ENCODE measurements around the gene FOXO4. TPM values are rescaled to one million over a fixed set of nuclear protein-coding genes. Genes with fewer than 3 reads are reported as not detected.

FOXO4 gene
- polyA plus RNA-seq, 4 donors = 18.9 to 25.2 (median 22.4) TPM

DNA sequence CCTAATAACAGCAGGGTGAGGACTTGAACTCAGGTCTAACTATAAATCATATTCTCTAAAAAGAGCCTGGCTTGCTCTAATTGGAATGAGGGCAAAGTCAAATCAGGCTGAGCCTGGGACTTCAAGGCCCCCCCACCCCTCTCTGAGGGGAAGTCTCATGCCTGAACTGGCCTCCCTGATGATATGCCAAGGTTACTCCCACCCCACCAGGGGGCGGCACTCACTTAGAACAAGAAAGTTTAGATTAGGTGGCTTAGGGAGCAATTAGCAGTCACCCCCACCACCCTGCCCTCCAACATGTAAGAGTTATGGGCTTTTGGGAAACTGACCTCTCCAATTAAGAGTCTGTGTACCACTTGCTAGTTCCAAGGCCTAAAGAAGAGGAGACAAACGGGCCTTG lies 2.7 kb downstream of the FOXO4 start:
- DNase-seq (ENCODE audit: low read depth in 4 of 4, low spot score in 3 of 4) = no peak

DNA sequence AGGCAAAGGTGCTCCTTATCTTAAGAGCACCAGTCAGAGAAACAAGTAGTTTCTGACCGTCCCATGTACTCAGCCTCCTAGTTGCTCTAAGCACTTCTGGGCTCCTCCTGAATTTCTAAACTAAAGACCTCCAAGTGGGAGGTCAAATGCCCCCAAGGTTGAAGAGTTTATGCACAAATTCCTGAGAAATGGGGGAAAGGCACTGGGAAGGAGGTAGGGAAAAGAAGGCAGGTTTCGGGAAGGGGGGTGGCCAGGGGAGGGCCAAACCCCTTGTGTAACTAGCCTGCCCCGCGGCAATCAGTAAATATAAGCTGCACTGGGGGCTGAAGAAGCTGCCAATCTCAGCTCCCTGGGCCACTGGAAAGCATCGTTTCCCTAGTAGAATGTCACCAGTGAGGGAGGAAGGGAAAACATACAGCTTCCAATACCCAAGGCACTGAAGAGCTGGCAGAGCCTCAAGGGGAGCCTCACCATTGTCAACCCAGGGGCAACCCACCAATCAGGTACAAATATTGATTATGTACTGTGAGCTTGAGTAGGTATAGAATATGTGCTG lies 3.4 kb downstream of the FOXO4 start:
- DNase-seq (ENCODE audit: low read depth in 4 of 4, low spot score in 3 of 4) = no peak

DNA sequence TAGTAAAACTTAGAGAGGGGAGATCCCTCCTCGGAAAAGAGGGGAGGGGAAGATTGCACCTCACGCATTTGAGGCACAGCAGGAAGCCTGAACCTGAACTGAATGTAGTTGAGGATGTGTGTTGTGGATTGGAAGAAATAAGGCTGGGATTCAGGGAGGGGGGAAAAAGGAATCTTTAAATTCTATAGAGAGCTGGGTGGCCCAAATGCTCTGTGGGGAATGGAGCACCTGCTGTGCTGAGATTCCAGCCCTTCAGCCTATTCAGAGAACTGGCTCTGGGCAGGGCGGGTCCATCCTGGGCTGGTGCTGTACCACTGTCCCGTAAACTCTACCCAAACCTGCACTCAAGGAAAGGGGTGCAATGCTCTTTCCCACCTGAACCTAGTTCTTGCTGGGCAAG lies 4.1 kb downstream of the FOXO4 start:
- DNase-seq (ENCODE audit: low read depth in 4 of 4, low spot score in 3 of 4) = no peak

DNA sequence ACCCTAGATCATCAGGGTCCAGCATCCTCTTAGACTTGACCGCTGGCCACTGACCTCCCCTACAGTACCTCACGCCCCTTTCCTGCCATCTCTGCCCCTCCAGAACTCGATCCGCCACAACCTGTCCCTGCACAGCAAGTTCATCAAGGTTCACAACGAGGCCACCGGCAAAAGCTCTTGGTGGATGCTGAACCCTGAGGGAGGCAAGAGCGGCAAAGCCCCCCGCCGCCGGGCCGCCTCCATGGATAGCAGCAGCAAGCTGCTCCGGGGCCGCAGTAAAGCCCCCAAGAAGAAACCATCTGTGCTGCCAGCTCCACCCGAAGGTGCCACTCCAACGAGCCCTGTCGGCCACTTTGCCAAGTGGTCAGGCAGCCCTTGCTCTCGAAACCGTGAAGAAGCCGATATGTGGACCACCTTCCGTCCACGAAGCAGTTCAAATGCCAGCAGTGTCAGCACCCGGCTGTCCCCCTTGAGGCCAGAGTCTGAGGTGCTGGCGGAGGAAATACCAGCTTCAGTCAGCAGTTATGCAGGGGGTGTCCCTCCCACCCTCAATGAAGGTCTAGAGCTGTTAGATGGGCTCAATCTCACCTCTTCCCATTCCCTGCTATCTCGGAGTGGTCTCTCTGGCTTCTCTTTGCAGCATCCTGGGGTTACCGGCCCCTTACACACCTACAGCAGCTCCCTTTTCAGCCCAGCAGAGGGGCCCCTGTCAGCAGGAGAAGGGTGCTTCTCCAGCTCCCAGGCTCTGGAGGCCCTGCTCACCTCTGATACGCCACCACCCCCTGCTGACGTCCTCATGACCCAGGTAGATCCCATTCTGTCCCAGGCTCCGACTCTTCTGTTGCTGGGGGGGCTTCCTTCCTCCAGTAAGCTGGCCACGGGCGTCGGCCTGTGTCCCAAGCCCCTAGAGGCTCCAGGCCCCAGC lies 5.2 kb downstream of the FOXO4 start:
- no peak for DNase-seq (ENCODE audit: low read depth in 4 of 4, low spot score in 3 of 4)

DNA sequence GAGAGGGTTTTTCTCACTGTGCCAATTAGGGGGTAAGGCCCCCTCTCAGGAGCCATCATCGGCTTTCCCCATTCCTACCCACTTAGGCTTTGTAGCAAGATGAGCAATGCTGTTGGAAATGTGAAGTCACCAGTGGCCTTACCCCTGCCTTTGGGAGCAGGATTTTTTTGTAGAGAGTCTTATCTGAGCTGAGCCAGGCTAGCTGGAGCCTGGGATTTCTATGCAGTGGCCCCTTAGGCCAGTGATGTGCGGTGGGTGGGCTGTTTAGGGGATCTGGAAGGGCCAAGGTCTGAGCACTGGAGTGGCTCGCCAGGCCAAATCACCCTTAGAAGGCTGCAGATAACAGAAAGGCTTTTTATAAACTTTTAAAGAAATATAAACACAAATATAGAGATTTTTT lies 6.6 kb downstream of the FOXO4 start:
- DNase-seq (ENCODE audit: low read depth in 4 of 4, low spot score in 3 of 4) = no peak

DNA sequence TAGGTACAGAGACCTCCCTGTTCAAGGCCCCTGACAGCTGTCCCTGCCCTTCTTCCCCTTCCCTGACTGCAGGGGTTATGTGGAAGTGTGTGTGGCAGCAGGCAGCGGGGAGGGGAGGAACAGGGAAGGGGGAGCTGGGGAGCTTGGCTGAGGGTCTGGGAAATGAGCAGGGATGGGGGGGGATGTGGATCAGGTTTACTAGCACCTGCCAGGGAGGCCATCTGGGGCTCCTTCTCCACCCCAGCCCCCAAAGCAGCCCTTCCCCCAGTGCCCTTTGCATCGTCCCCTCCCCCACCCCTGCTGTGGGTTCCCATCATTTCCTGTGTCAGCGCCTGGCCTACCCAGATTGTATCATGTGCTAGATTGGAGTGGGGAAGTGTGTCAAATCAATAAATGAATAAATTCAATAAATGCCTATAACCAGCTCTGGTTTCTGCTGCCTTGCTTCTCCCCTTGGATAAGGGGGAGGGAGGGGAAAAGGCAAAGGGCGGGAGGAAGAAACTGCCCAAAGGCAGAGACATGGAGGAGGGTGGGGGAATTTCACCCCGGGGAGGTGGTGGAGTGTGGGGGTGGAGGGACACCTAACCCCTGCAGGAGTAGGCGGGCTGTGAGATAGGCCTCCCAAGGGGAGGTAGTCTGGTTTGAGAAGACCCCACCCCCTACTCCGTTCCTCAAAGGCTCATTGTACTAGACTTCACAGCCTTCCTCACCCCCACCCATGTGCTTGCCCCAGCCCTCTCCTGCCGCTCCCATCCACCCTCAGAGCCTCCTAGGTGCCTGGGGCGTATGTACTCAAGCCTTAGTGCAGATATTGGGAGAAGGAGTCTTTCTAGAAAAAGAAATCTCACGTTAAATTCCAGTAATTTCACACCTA lies 7.7 kb downstream of the FOXO4 start:
- DNase-seq (ENCODE audit: low read depth in 4 of 4, low spot score in 3 of 4) = no peak

GRCh38 chrX:71105628-71106027 lies 10.0 kb downstream of the FOXO4 start:
- no peak for DNase-seq (ENCODE audit: low read depth in 4 of 4, low spot score in 3 of 4)

DNA sequence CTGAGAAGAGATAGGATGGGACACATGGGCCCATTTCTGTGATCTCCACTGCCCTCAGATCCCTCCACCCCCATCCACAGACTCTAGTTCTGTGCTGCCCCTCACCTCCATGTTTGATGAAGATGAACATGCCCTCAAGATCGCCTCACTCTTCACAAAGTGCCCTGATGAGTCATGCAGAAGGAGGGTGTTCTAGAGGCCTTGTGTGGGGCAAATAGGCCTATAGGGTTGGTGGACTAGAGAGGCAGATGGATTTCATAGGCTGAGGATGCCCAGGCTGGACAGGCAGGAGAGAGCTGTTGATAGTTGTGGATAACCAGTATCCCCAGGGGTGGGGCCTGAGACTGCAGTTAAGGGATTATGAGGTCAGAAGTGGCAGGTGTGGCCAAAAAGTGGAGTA lies 10.8 kb downstream of the FOXO4 start, which contains the start of gene CXorf65:
Gene CXorf65, minus strand, starts transcription at position 314 of the 400 bp plus-strand sequence. Its CDS starts 184 bp downstream, at position 130.
- no peak for DNase-seq (ENCODE audit: low read depth in 4 of 4, low spot score in 3 of 4)

DNA sequence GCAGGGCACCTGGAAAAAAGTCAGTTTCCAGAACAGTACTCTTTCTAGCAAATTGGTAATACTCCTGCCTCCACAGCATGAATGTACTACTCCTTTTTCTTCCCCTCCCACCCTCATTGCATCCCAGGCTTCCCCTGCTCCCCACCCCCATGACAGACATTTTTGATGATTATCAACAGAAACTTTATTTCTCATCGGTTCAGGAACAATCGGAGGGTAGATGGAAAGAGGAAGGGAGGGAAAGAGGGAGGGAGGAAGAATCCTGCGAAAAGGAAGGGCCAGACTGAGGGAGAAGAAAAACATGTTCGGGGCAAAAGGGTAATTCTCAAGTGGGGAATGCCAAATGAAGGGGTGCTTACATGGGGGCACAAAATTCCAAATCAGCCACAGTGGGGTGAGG lies 11.6 kb downstream of the FOXO4 start:
- no peak for DNase-seq (ENCODE audit: low read depth in 4 of 4, low spot score in 3 of 4)

DNA sequence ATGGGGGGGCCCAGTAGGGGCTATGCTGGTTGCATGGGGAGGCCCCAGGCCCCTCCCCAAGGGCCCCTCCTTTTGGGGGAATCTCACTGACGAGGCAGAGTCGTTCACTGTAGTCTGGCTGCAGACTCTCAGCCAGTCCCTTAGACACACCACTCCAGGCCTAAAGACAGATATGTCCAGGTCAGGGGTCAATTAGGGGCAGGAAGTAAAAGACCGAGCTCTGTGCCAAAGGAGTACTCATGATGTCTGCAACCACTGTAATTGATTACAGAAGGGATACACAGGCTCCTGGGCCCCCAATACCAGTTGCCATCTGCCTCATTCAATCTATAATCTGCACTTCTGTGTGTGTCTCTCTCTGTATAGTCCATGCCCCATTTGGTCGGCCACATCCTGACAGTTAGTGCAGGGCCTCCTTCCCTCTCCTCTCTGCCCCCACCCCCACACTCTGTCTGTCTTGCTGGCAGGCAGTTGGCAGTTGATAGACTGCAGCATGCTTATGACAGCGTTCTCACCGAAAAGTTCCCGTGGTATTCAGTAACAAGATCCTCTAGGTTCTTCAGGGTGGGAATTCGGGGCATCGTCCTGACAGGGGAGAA lies 12.2 kb downstream of the FOXO4 start:
- DNase-seq (ENCODE audit: low read depth in 4 of 4, low spot score in 3 of 4) = no peak

GRCh38 chrX:71109051-71109450 lies 13.4 kb downstream of the FOXO4 start:
- no peak for DNase-seq (ENCODE audit: low read depth in 4 of 4, low spot score in 3 of 4)

- DNase-seq (ENCODE audit: low read depth in 4 of 4, low spot score in 3 of 4) = no peak
Observed at GRCh38 chrX:71111141-71111843, 15.6 kb downstream of the FOXO4 start, which contains the start of gene IL2RG. Gene IL2RG (minus strand): TSS chrX:71111577. CDS start chrX:71111539, 38 bp downstream.

GRCh38 chrX:71111921-71112431 lies 16.3 kb downstream of the FOXO4 start:
- no peak for DNase-seq (ENCODE audit: low read depth in 4 of 4, low spot score in 3 of 4)

DNA sequence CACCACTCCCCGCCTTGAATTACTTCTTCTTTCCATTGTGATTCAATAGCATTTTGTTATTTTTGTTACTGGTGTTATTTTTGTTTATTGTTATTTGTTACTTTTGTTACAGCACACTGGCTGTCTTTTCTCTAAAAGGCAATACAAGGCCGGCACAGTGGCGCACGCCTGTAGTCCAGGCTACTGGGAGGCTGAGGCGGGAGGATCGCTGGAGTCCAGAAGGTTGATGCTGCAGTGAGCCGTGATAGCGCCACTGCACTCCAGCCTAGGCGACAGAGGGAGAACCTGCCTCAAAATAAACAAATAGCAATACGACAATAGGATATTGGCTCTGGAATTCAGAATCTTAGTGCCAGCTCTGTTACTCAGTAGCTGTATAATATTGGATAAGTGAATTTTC lies 21.7 kb downstream of the FOXO4 start:
- no peak for DNase-seq (ENCODE audit: low read depth in 4 of 4, low spot score in 3 of 4)

DNA sequence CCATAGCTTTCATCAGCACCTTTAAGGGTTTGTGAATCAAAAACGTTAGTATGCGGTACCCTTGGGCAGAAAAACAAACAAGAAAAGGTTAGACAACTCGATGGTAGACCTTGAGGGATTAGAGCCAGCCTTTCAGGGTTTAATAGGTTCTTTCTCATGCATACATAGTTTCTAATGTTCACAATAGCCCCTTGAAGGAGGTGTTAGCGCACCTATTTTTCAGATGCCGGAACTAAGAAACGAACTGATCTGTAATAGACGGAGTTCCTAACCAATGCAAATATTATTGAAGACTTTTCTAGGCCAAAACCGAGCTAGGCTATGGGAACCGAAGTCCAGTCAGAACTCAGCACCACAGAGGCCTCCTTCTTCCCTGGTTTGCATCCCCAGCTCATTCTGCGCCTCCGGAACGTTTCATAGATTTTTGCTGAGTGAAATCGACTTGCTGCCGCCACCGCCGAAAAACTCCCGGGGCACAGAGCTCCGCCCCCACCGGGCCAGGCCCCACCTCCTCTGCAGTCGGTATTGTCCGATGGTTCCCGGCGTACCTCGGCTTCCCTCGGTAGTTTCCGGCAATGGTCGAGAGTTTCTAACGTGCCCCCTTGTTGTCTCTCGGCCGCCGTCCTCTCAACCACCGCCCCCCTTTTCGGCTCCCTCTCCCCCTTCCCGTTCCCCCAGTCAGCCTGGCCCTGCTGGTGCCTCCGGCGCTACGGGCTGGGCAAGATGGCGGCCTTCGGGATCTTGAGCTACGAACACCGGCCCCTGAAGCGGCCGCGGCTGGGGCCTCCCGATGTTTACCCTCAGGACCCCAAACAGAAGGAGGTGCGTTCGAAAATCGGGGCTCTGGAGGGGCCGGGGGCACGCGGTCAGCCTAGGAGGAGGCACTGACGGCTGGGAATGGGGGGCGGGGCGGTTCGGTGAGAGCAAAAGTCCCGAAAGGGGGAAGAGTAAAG lies 22.7 kb downstream of the FOXO4 start, which contains the start of gene MED12:
Gene MED12, plus strand, starts transcription at position 565 of the 953 bp plus-strand sequence. Its CDS starts 159 bp downstream, at position 724.
- peak; percentile 61 to 74 (median 67) for DNase-seq (ENCODE audit: low read depth in 4 of 4, low spot score in 3 of 4)

- DNase-seq (ENCODE audit: low read depth in 4 of 4, low spot score in 3 of 4) = no peak
Observed at GRCh38 chrX:71118985-71119535, 23.4 kb downstream of the FOXO4 start.

DNA sequence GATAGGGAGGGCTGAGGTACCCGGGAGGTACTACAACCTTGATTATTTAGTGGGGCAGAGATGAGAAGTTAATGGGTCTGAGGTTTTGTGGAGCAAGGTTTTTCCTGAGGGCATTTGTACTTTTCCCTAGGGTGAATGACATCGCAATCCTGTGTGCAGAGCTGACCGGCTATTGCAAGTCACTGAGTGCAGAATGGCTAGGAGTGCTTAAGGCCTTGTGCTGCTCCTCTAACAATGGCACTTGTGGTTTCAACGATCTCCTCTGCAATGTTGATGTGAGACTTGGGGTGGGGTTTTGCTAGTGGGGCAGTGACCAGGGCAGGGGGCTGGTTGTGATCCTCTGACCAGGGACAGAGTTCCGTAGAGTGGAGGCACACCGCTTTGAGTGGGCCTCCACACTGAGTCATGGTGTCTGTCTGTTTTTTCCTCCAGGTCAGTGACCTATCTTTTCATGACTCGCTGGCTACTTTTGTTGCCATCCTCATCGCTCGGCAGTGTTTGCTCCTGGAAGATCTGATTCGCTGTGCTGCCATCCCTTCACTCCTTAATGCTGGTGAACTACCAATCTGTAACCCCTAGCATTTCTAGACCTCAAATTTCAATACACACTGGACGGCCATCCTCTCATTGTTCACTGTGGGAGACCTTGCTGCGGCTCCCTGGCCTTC lies 32.6 kb downstream of the FOXO4 start:
- DNase-seq (ENCODE audit: low read depth in 4 of 4, low spot score in 3 of 4) = no peak

Data from left renal pelvis (tissue), 4 donors.